HuH-7 (cell line): ENCODE results near the gene ATP13A5.

ENCODE experiments used
- DNase-seq: peaks from one replicate; pipeline ENCODE4 v3.0.0; 2011; ENCODE audit warnings: low spot score

ATP13A5 gene

GRCh38 chr3:193378706-193379105, at the start of gene ATP13A5:
TSS of gene ATP13A5 (minus strand) at chr3:193378753. CDS start at chr3:193378725, 28 bp downstream.
- no peak for DNase-seq

DNA sequence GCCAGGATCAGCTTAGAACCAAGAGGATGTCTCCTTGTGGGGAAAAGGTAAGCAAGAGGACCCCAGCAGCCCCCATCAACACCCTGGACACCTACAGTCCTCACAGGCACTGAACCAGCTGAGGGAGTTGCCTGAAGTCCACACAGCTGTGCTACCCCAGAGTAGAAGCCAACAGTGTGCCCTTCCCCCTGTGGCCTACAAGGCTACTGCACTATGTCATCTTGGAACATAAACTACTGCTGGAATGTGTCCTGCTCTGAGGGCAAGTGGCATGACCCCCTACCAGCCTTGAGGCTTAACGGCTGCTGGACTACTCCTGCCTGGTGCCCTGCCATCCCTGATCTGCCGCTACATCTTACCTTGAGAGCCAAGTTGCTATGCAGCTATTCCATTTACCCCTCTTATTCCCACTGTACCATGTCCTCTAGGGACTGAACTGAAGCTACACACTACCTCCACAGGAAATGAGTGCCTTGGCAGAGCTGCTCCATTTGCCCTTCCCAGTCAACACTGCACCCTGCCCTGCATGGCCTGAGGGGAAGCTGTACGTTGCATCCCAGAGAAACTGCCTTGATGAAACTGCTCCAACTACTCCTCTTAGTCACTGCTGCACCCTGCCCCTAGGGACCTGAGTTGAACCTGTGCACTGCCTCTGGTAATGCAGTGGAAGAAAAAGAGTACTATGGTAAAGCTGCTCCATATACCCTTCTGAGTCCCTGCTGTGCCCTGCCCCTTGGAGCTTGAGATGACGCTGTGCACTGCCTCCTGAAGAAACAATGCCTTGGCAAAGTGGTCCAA, 40.2 kb upstream of the ATP13A5 start:
- DNase-seq = no peak

- DNase-seq = no peak
Observed at GRCh38 chr3:193416629-193417028, 38.1 kb upstream of the ATP13A5 start.

DNA sequence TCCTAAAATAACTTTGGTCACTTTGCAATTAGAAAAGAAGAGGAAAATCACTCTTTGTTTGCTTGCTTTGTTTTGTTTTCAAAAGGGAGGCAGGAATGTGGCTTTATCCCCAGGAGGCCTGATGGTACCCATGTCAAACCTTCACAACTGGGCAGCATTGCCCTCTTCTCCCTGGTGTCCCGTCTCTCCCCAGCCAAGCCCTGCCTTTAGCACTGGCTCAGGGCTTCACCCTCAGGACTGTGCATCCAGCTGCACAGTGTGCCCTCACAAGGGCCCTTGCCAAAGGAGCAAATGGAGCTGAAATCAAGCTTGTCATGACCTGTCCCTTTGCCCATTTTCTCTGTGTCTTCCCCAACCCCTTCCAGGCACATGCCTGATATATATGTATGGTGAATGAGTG, 29.1 kb upstream of the ATP13A5 start:
- DNase-seq = no peak

- no peak for DNase-seq
Observed at GRCh38 chr3:193407112-193407511, 28.6 kb upstream of the ATP13A5 start.

DNA sequence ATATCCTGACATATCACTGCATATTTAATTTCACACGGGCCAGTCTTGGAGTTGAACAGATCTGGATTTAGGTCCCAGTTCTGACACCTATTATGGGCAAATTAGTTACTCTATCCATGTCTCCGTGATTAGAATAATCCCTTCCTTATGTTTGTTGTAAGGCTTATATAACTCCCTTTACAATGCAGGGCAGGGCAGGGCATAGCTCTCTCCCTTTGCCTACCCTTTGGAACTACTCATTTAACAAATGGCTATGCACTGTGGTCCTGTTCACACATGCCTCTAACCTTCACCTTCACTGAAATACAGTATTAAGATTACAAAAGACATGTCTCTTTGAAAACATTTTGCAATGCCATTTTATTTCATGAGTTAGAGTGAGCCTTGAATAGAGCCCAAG, 24.8 kb upstream of the ATP13A5 start:
- DNase-seq = no peak

- no peak for DNase-seq
Observed at GRCh38 chr3:193400304-193400703, 21.8 kb upstream of the ATP13A5 start.

- DNase-seq = no peak
Observed at GRCh38 chr3:193396451-193397244, 18.1 kb upstream of the ATP13A5 start.

- no peak for DNase-seq
Observed at GRCh38 chr3:193391902-193392301, 13.3 kb upstream of the ATP13A5 start.

DNA sequence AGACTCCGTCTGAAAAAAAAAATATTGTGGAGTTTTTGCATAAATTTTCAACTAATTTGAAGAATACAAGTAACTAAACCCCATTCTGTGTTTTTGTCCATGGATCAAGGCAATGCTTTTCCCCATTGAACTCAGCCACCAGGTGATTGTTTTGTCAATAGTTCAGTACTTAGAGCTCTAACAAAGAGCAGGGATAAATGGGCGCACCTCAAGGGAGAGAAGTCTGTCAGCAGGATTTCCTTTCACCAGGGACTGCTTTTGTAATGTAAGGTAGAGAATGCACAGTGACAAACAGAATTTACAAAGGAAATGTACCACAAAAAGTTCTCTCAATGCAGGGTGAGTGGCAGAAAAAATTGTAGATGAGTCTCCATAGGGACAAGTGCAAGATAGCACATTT, 10.8 kb upstream of the ATP13A5 start:
- DNase-seq = no peak

GRCh38 chr3:193388361-193388760, 9.8 kb upstream of the ATP13A5 start:
- DNase-seq = no peak

- no peak for DNase-seq
Observed at GRCh38 chr3:193387596-193387995, 9.0 kb upstream of the ATP13A5 start.

DNA sequence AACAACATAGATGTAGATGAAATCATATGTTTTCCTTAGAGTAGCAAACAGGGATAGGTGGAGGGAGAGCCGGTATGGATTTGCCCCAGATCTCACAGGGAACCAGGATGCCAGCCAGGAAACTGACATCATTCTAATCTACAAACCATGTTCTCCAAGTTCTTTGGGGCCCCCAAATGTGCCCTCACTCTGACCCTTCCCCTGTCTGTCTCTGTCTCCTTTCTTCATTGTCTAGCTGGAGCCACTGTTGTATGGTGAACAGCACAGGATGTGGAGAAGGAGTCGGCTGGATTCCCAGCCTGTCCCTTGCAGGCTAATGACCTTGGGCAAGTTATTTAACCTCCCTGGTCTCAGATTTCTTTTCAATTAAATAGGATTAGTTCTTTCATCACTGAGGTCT, 962 bp downstream of the ATP13A5 start:
- no peak for DNase-seq

DNA sequence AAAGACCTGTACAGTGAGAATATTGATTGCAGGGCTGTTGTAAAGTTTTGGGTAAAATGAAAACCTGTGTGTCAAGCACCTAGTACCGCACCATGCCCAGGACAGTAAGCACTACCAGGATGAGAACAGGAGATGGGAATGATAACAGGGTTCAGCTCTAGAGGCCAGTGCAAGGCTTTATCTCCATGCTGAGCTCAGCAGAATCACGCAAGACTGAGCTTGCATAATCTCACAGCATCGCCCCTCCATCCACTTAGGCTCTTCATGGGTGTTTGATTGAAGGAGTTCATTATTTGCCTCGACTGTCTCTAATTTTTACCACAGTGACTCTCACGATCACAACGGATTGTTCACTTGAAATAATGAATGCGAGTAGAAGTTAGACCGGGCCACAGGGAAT, 2.9 kb downstream of the ATP13A5 start:
- DNase-seq = no peak

DNA sequence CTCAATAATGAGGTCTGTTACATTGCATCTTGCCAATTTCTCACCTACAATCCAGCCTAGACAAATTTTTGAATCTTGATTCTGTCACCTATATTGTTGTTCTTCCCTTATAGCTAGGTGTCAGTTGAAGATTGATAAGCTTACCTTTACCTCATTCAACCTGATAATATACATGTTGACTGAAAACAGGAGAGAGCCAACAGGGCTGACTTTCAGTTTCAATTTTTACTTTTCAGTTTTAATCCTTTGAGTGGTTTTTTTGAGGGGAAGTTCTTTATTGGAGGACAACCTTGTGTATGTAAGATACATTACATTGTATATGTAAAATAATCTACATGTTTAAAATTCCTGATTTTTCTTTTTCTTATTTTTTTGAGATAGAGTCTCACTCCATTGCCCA, 5.8 kb downstream of the ATP13A5 start:
- no peak for DNase-seq

DNA sequence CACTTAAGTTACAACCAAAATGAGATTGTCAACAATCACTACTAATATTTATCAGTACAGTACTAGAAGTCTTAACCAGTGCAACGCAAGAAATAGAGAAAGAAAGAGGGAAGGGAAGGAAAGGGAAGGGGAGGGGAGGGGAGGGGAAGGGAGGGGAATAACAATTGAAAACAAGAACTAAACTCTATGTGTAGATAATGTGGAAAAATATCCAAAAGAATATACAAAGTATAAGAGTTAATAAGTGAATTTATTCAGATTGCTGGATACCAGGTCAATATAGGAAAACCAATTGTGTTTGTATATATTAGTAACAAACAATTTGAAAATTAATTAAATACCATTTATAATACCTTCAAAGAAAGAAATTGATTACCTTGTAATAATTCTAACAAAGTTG, 10.7 kb downstream of the ATP13A5 start:
- DNase-seq = no peak

GRCh38 chr3:193357291-193357690, 21.3 kb downstream of the ATP13A5 start:
- no peak for DNase-seq

DNA sequence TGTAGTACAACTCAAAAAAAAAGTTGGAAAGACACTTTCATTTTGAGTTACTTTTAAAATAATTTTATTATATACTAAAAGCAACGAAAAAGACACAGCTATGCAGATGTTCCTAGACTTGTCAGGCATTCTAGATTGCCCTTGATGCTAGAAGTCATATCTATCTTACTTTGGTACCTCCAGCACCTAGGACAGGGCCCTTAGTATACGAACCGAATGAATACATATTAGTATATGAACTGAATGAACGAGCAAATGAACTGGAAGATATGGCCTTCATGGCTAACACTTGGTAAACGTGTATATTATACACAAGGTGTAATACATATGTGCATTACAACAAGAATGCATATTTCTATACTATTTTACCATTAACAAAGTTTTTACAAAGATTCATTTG, 24.1 kb downstream of the ATP13A5 start:
- DNase-seq = no peak

DNA sequence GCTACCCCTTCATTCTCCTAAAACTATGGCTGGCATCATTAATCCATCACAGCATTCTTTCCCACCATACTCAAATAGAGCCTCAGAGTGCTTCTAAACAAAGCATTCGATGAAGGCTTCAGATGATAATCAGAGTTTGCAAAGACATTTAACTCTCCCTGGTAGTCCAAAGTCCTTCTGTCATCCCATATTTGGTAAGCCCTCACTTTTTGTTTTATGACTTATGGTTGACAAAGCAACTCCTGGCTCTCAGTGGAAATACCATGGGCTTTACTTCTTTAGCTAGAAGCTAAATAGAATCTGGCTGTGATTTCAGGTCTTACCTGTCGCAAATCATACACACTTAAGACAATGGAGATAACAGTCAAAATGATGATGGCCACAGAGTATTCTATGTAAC, 27.8 kb downstream of the ATP13A5 start:
- DNase-seq = no peak

GRCh38 chr3:193348686-193349085, 29.9 kb downstream of the ATP13A5 start:
- DNase-seq = no peak

DNA sequence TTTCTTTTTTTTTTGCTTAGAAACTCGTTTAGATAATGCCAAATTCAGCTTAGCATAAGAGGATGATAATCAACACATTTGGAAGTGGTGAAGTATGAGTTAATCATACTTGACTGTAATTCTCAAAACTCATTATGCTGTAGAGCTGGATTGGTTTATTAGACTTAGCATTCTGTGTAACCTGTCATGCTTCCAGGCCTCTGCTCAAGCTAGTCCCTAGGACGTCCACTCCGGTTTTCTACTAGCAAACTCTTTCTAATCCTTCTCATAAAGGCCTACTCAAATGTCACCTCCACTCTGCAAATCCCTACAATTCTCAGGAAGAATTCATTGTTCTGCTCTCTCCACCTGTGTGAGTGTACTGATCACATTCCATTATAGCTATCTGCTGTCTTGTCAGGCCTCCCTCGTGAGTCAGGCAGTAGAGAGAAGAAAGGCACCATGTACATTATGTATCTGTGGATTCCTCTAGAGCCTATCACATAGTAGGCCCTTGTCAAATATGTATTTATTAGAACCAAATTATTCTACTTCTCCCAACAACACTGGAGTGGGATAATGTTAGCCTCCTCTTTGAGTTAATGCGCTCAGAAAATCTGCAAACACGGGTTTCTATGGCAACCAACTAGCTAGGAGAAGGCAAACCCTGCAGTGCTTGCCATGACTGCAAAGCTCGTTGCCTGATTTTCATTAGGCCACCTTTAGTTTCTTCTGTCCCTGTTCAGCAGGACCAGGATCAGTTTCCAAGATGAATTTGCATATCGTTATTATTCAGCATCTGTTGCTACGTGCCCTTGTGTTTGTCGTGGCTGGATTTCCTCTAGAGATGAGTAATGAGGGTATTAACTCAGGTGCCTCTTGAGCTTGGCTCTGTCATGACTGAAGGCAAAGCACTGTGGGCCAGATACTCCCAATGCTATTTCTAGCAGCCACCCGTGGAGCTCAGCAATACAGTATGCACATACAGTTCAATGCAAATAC, 30.7 kb downstream of the ATP13A5 start:
- no peak for DNase-seq

- DNase-seq = no peak
Observed at GRCh38 chr3:193346259-193346658, 32.3 kb downstream of the ATP13A5 start.
